H1 (cell line): ENCODE data around the gene THPO. TPM values are rescaled to one million over a fixed set of nuclear protein-coding genes. Genes with fewer than 3 reads are reported as not detected.

ENCODE experiments used
- CTCF ChIA-PET: fragments of 300-600 bp; sonication (Branson Sonifier 250); formaldehyde crosslinking; loops from one replicate; lab custom pipeline; 2021; ENCODE audit not compliant: partially characterized antibody; lab: Charles Lee
- POLR2A ChIA-PET: fragments of 300-600 bp; sonication (Branson Sonifier 250); formaldehyde crosslinking; loops from one replicate; lab custom pipeline; 2021; ENCODE audit warnings: inconsistent platforms; ENCODE audit not compliant: partially characterized antibody; lab: Charles Lee
- DNase-seq, 2 experiments: peaks; one replicate each; pipeline versions ENCODE4 v3.0.0 to v3.0.0-alpha.2; 2010 to 2022; ENCODE audit warnings: low spot score in 2 of 2, low read depth in 1 of 2, mixed read lengths in 1 of 2
- FAIRE-seq: peaks from 2 replicates; lab custom pipeline; 2011; peaks lifted over from hg19 to GRCh38; lab: Jason Lieb, UNC
- H2AFZ ChIP-seq: 2 replicates; pipeline ENCODE4 v1.8.1; 2012; ENCODE audit warnings: low read length, inconsistent platforms
- H2AK5ac ChIP-seq: 2 replicates; pipeline ENCODE4 v1.6.1; 2013; ENCODE audit warnings: low read depth, low read length
- H2BK120ac ChIP-seq: replicated peaks from 2 replicates; pipeline ENCODE3; 2013; ENCODE audit warnings: low read depth, low read length, inconsistent platforms
- H2BK12ac ChIP-seq: 2 replicates; pipeline ENCODE4 v1.6.1; 2013; ENCODE audit warnings: low read depth, low read length
- H2BK15ac ChIP-seq: 2 replicates; pipeline ENCODE4 v1.6.1; 2013; ENCODE audit warnings: low read length
- H2BK20ac ChIP-seq: 2 replicates; pipeline ENCODE4 v1.6.1; 2013; ENCODE audit warnings: low read length
- H2BK5ac ChIP-seq: 2 replicates; pipeline ENCODE4 v1.6.1; 2013; ENCODE audit warnings: low read depth, low read length
- H3K14ac ChIP-seq: 2 replicates; pipeline ENCODE4 v1.6.1; 2013; ENCODE audit warnings: inconsistent platforms; ENCODE audit not compliant: insufficient read length
- H3K18ac ChIP-seq: 2 replicates; pipeline ENCODE4 v1.6.1; 2013; ENCODE audit warnings: low read length; ENCODE audit errors: extremely low read depth
- H3K23ac ChIP-seq: 2 replicates; pipeline ENCODE4 v1.6.1; 2013; ENCODE audit warnings: inconsistent platforms; ENCODE audit not compliant: insufficient read length
- H3K23me2 ChIP-seq: 2 replicates; pipeline ENCODE4 v1.6.1; 2013; ENCODE audit warnings: low read depth, low read length
- H3K27ac ChIP-seq: 2 replicates; pipeline ENCODE4 v1.6.1; 2011; ENCODE audit warnings: low read depth, low read length, inconsistent platforms
- H3K27me3 ChIP-seq, 4 experiments: replicated peaks in 1 of 4; 1 replicate in 1 of 4; 2 replicates in 3 of 4; pipeline versions ENCODE4 v1.6.1 to v1.8.1; 2011 to 2013; ENCODE audit warnings: low read length in 3 of 4, mild to moderate bottlenecking in 3 of 4, inconsistent platforms in 2 of 4, mixed read lengths in 2 of 4, moderate library complexity in 1 of 4; ENCODE audit not compliant: control insufficient read depth in 3 of 4, insufficient read depth in 3 of 4; ENCODE audit errors: extremely low read depth in 1 of 4
- H3K36me3 ChIP-seq, 4 experiments: 2 replicates each; pipeline versions ENCODE4 v1.6.1 to v1.8.1; 2011 to 2013; ENCODE audit warnings: mild to moderate bottlenecking in 4 of 4, low read length in 3 of 4, moderate library complexity in 2 of 4, control low read depth in 1 of 4, inconsistent platforms in 1 of 4; ENCODE audit not compliant: insufficient read depth in 4 of 4, control insufficient read depth in 2 of 4
- H3K4ac ChIP-seq: replicated peaks from 2 replicates; pipeline ENCODE3; 2013; ENCODE audit warnings: low read length, low read depth, mixed read lengths, inconsistent platforms; ENCODE audit not compliant: insufficient read length
- H3K4me1 ChIP-seq, 4 experiments: replicated peaks in 1 of 4; 1 replicate in 1 of 4; 2 replicates in 3 of 4; pipeline versions ENCODE4 v1.6.1 to v1.8.1; 2011 to 2013; ENCODE audit warnings: low read length in 3 of 4, inconsistent platforms in 2 of 4, mixed read lengths in 1 of 4; ENCODE audit not compliant: insufficient read depth in 4 of 4, control insufficient read depth in 3 of 4
- H3K4me2 ChIP-seq, 2 experiments: 2 replicates each; pipeline versions ENCODE4 v1.6.1 to v1.8.1; 2011 to 2013; ENCODE audit warnings: low read depth in 2 of 2, low read length in 2 of 2, control low read depth in 1 of 2, inconsistent platforms in 1 of 2, mild to moderate bottlenecking in 1 of 2; ENCODE audit not compliant: insufficient read depth in 1 of 2
- H3K4me3 ChIP-seq, 4 experiments: fragments of 200-600, 300-600 bp in 1 of 4; sonication (generic), shearing (Covaris generic), sonication (Bioruptor Twin) in 1 of 4; 2 replicates each; pipeline versions ENCODE4 v1.5.1 to v1.8.1; 2011 to 2016; ENCODE audit warnings: low read length in 4 of 4, low read depth in 3 of 4, control low read depth in 2 of 4, inconsistent platforms in 2 of 4, mild to moderate bottlenecking in 2 of 4, mixed read lengths in 1 of 4, moderate library complexity in 1 of 4; ENCODE audit not compliant: insufficient read depth in 2 of 4; ENCODE audit errors: extremely low read depth in 1 of 4
- H3K56ac ChIP-seq: replicated peaks from 2 replicates; pipeline ENCODE3; 2013; ENCODE audit warnings: low read depth, mild to moderate bottlenecking, mixed read lengths, low read length, inconsistent platforms; ENCODE audit not compliant: insufficient read length
- H3K79me1 ChIP-seq: 2 replicates; pipeline ENCODE4 v1.6.1; 2013; ENCODE audit warnings: low read depth, low read length, control low read depth
- H3K79me2 ChIP-seq, 2 experiments: 2 replicates each; pipeline versions ENCODE4 v1.6.1 to v1.8.1; 2012 to 2013; ENCODE audit warnings: low read length in 2 of 2, mild to moderate bottlenecking in 2 of 2, inconsistent platforms in 1 of 2; ENCODE audit not compliant: insufficient read depth in 2 of 2, control insufficient read depth in 1 of 2
- H3K9ac ChIP-seq, 4 experiments: replicated peaks in 1 of 4; 1 replicate in 1 of 4; 2 replicates in 3 of 4; pipeline versions ENCODE4 v1.6.1 to v1.8.1; 2011 to 2013; ENCODE audit warnings: low read depth in 3 of 4, low read length in 3 of 4, control low read depth in 2 of 4, mild to moderate bottlenecking in 2 of 4, moderate library complexity in 2 of 4, inconsistent platforms in 1 of 4; ENCODE audit errors: extremely low read depth in 1 of 4
- H3K9me3 ChIP-seq, 2 experiments: 2 replicates each; pipeline versions ENCODE4 v1.6.1 to v1.8.1; 2012 to 2013; ENCODE audit warnings: mild to moderate bottlenecking in 2 of 2, moderate library complexity in 2 of 2, control low read depth in 1 of 2, inconsistent platforms in 1 of 2, low read depth in 1 of 2, low read length in 1 of 2, mixed read lengths in 1 of 2; ENCODE audit not compliant: insufficient read depth in 2 of 2
- H4K20me1 ChIP-seq, 2 experiments: replicated peaks in 1 of 2; 2 replicates each; pipeline versions ENCODE3 to v1.8.1; 2011 to 2013; ENCODE audit warnings: inconsistent platforms in 2 of 2, low read length in 2 of 2, mild to moderate bottlenecking in 1 of 2; ENCODE audit not compliant: insufficient read depth in 2 of 2, control insufficient read depth in 1 of 2
- H4K5ac ChIP-seq: 2 replicates; pipeline ENCODE4 v1.6.1; 2013; ENCODE audit warnings: low read length, low read depth, mixed read lengths, inconsistent platforms; ENCODE audit not compliant: insufficient read length
- H4K8ac ChIP-seq: 2 replicates; pipeline ENCODE4 v1.8.0; 2013; ENCODE audit warnings: mild to moderate bottlenecking, moderate library complexity, low read length, inconsistent platforms; ENCODE audit not compliant: insufficient read depth; ENCODE audit errors: extremely low read depth
- H4K91ac ChIP-seq: replicated peaks from 2 replicates; pipeline ENCODE3; 2013; ENCODE audit warnings: low read length, mixed read lengths, inconsistent platforms; ENCODE audit not compliant: insufficient read length
- WGBS, 2 experiments: shearing (Covaris generic) in 1 of 2; methylation state at CpG; one replicate each; pipeline versions ENCODE4 v1.1.6 to v1.1.7; 2013 to 2015; ENCODE audit warnings: low lambda C conversion rate in 2 of 2, mixed read lengths in 2 of 2, inconsistent platforms in 1 of 2, low coverage in 1 of 2, missing lambda C conversion rate in 1 of 2; ENCODE audit not compliant: insufficient replicate concordance in 2 of 2, insufficient coverage in 1 of 2, insufficient read length in 1 of 2; ENCODE audit errors: extremely low coverage in 1 of 2, missing lambda C conversion rate in 1 of 2; 5-methylcytosine and 5-hydroxymethylcytosine counted together
- polyA plus RNA-seq, 7 experiments: library from polyadenylated mRNA; depleted of rRNA in 3 of 7; stranded (reverse) in 5 of 7; unstranded in 2 of 7; fragments of >200 nt in 5 of 7; fragments of 200-250 nt in 2 of 7; gene quantifications; 1 replicate in 5 of 7; 2 replicates in 1 of 7; 4 replicates in 1 of 7; pipeline versions ENCODE4 v1.2.1 to v1.2.3, GENCODE V29; 2011 to 2013; ENCODE audit warnings: missing spikeins in 2 of 7, mixed read lengths in 2 of 7
- total RNA-seq: library from RNA; stranded (reverse); fragmentation: NEBNext Ultra II Directional; extraction: Animal tissue kit (Norgen Biotek cat#: 25700); gene quantifications from 2 replicates; pipeline ENCODE4 v1.2.1, GENCODE V29; 2021

THPO gene
- total and polyA plus RNA-seq, 2 of the 8 experiments (the other 6 are each of a cell fraction or from before 2014, with no cell fraction given): 0.82 to 1.2 TPM

GRCh38 chr3:184349563-184350470, 28.2 kb downstream of the THPO start:
- Histone ChIP-seq H2BK120ac (no peak overlapping the region), H3K23ac (no peak overlapping the region), H3K56ac (no peak overlapping the region), H3K4ac (no peak overlapping the region), H3K9ac (no peak overlapping the region), H3K27me3 (no peaks in the 10 kb centered on the region), H3K14ac (no peak overlapping the region), H2BK12ac (no peak overlapping the region), H3K9me3 (no peaks in the 10 kb centered on the region), H3K4me1 (peaks cover 0 to 10% (median 8%) of the 10 kb centered on the region in 4 experiments; a peak in 6 of 7 replicates), H2BK5ac (no peak overlapping the region), H3K79me1 (no peaks in the 10 kb centered on the region; the same call in 1 of the 2 replicates), H4K5ac (no peak overlapping the region), H3K36me3 (peaks cover 4 to 18% (median 10%) of the 10 kb centered on the region in 4 experiments; a peak in 7 of 8 replicates), H2BK15ac (no peak overlapping the region), H2AK5ac (no peak overlapping the region), H4K20me1 (peaks cover 0 to 14% of the 10 kb centered on the region in 2 experiments), H4K91ac (no peak overlapping the region), H3K27ac (no peak overlapping the region), H3K23me2 (no peaks in the 10 kb centered on the region), H4K8ac (no peak overlapping the region), H3K79me2 (no peaks in the 10 kb centered on the region), H3K4me3 (no peak overlapping the region), H3K18ac (no peak overlapping the region), H2BK20ac (no peak overlapping the region), H2AFZ (no peak overlapping the region), H3K4me2 (no peak overlapping the region)
- no peak for FAIRE-seq
- DNase-seq: no peak
- POLR2A ChIA-PET: interaction anchor here (1.3 to 3.2 kb wide), 4 partner anchors 9 to 26 kb away, joined by 4 to 23 read pairs (median 5); partner anchors contain the start of gene FAM131A
- CTCF ChIA-PET: interaction anchor here (1.2 to 6.8 kb wide), 5 partner anchors 6 to 191 kb away, joined by 3 to 49 read pairs (median 4); partner anchors contain the start of gene CHRD
- WGBS, 2 experiments: 92% methylated on average over 10 of the region's 10 CpGs; no CpG with 5 or more reads in 1 of the 2 experiments
